Measurements from ENCODE around the gene DGKA.

DGKA gene

GRCh38 chr12:55926738-55927587 lies 4.0 kb upstream of the DGKA start (continued):
- TF ChIP-seq ZNF639 (tag by site-specific recombination; IDR thresholded peaks at IDR 0.05) (peak; percentile 78), ZNF18 (tag by site-specific recombination; IDR thresholded peaks at IDR 0.05) (no peak), ZNF114 (tag by site-specific recombination; IDR thresholded peaks at IDR 0.05) (no peak), ZNF837 (tag by site-specific recombination; IDR thresholded peaks at IDR 0.05) (no peak), ZNF585B (tag by site-specific recombination; IDR thresholded peaks at IDR 0.05) (no peak), TSHZ1 (tag by site-specific recombination; IDR thresholded peaks at IDR 0.05; ENCODE audit: borderline replicate concordance) (no peak), ZNF623 (tag by site-specific recombination; IDR thresholded peaks at IDR 0.05) (no peak; the same call in 1 of the 2 replicates), ZBTB11 (tag by site-specific recombination; conservative IDR thresholded peaks at IDR 0.05; ENCODE audit: low read depth) (peak; percentile 83), BCL11A (tag by site-specific recombination; IDR thresholded peaks at IDR 0.05; ENCODE audit: low read depth) (peak; percentile 4; the same call in 1 of the 2 replicates), HOXC10 (CRISPR knock-in tag; IDR thresholded peaks at IDR 0.05) (no peak), ZBTB6 (tag by site-specific recombination; IDR thresholded peaks at IDR 0.05) (no peak), ZNF239 (tag by site-specific recombination; IDR thresholded peaks at IDR 0.05) (no peak), ZXDB (tag by site-specific recombination; IDR thresholded peaks at IDR 0.05) (peak; percentile 95), IKZF3 (tag by site-specific recombination; IDR thresholded peaks at IDR 0.05) (no peak), KLF9 (tag by site-specific recombination; IDR thresholded peaks at IDR 0.05; ENCODE audit: low read depth) (peak; percentile 93), ZNF311 (tag by site-specific recombination; IDR thresholded peaks at IDR 0.05; ENCODE audit: borderline replicate concordance) (no peak), SP3 (tag by site-specific recombination; IDR thresholded peaks at IDR 0.05) (peak; percentile 96), BCL11B (tag by site-specific recombination; IDR thresholded peaks at IDR 0.05; ENCODE audit: low read depth) (peak; percentile 93), KLF16 (tag by site-specific recombination; IDR thresholded peaks at IDR 0.05) (peak; percentile 71), ZNF544 (tag by site-specific recombination; IDR thresholded peaks at IDR 0.05) (no peak), ZNF513 (tag by site-specific recombination; IDR thresholded peaks at IDR 0.05) (peak; percentile 93), ZNF24 (tag by site-specific recombination; IDR thresholded peaks at IDR 0.05) (0 out of 2 replicates have a peak, but pooled peaks have one; percentile 27), ZNF514 (tag by site-specific recombination; IDR thresholded peaks at IDR 0.05) (no peak), ZNF292 (tag by site-specific recombination; IDR thresholded peaks at IDR 0.05; ENCODE audit: borderline replicate concordance, low read depth) (no peak), ZNF830 (tag by site-specific recombination; IDR thresholded peaks at IDR 0.05; ENCODE audit: low read depth) (no peak), ZBTB1 (tag by site-specific recombination; IDR thresholded peaks at IDR 0.05) (no peak), ZNF549 (tag by site-specific recombination; IDR thresholded peaks at IDR 0.05) (no peak)
